GM19099 (cell line): ENCODE data around the gene AGAP1.

Source experiments
- POLR2A ChIP-seq: IDR thresholded peaks from 3 replicates; pipeline ENCODE4 v1.6.1; 2011; ENCODE audit warnings: low read depth; ENCODE audit not compliant: insufficient read length; ENCODE audit errors: extremely low read depth

Gene AGAP1

GRCh38 chr2:235952714-235953113 is 458.9 kb downstream of the AGAP1 start:
- TF ChIP-seq POLR2A, result no peak

GRCh38 chr2:235954281-235954680 is 460.4 kb downstream of the AGAP1 start:
- no peak for TF ChIP-seq POLR2A

GRCh38 chr2:235954888-235955480 is 461.1 kb downstream of the AGAP1 start:
- TF ChIP-seq POLR2A, result no peak

- no peak for TF ChIP-seq POLR2A
Measured at GRCh38 chr2:235955664-235956063, 461.8 kb downstream of the AGAP1 start.

GRCh38 chr2:235956281-235956970 is 462.6 kb downstream of the AGAP1 start:
- no peak for TF ChIP-seq POLR2A

- no peak for TF ChIP-seq POLR2A
Measured at GRCh38 chr2:235957251-235957650, 463.4 kb downstream of the AGAP1 start.

- no peak for TF ChIP-seq POLR2A
Measured at GRCh38 chr2:235958221-235958930, 464.5 kb downstream of the AGAP1 start.

GRCh38 chr2:235958931-235959410 is 465.1 kb downstream of the AGAP1 start:
- no peak for TF ChIP-seq POLR2A

GRCh38 chr2:235960011-235960715 is 466.3 kb downstream of the AGAP1 start:
- TF ChIP-seq POLR2A, result no peak

- no peak for TF ChIP-seq POLR2A
Measured at GRCh38 chr2:235960716-235961640, 467.1 kb downstream of the AGAP1 start.

- no peak for TF ChIP-seq POLR2A
Measured at GRCh38 chr2:235961711-235962110, 467.9 kb downstream of the AGAP1 start.

GRCh38 chr2:235963853-235964577 is 470.2 kb downstream of the AGAP1 start:
- no peak for TF ChIP-seq POLR2A

GRCh38 chr2:235964787-235965390 is 471.0 kb downstream of the AGAP1 start:
- no peak for TF ChIP-seq POLR2A

GRCh38 chr2:235966396-235966795 is 472.6 kb downstream of the AGAP1 start:
- TF ChIP-seq POLR2A, result no peak
